Sigmoid colon (tissue), 7 donors: Measurements from ENCODE around the gene SH2B3. TPM values are rescaled to one million over a fixed set of nuclear protein-coding genes. Genes with fewer than 3 reads are reported as not detected.

Experiments
- DNase-seq: peaks from one replicate; pipeline ENCODE4 v3.0.0-alpha.2; 2019
- H3K27ac ChIP-seq, 4 donors: fragments of 200-600 bp; sonication (generic); one replicate each; pipeline ENCODE4 v1.5.1; 2016 to 2019; ENCODE audit warnings: mild to moderate bottlenecking in 1 of 4
- H3K27me3 ChIP-seq, 3 donors: fragments of 200-600 bp; sonication (generic); one replicate each; pipeline ENCODE4 v1.5.1; 2019; ENCODE audit warnings: mild to moderate bottlenecking in 1 of 3
- H3K36me3 ChIP-seq, 4 donors: fragments of 200-600 bp; sonication (generic); one replicate each; pipeline ENCODE4 v1.5.1; 2016 to 2019
- H3K4me1 ChIP-seq, 4 donors: fragments of 200-600 bp; sonication (generic); one replicate each; pipeline ENCODE4 v1.5.1; 2017 to 2019
- H3K4me3 ChIP-seq, 4 donors: fragments of 200-600 bp; sonication (generic); one replicate each; pipeline ENCODE4 v1.5.1; 2017 to 2019; ENCODE audit warnings: mild to moderate bottlenecking in 2 of 4, moderate library complexity in 1 of 4
- H3K9me3 ChIP-seq, 4 donors: fragments of 200-600 bp in 3 of 4; sonication (generic) in 3 of 4; one replicate each; pipeline versions ENCODE4 v1.5.1 to v1.6.1; 2013 to 2019
- CTCF ChIP-seq, 4 experiments: fragments of 450-650 bp in 3 of 4; fragments of 200-600 bp in 1 of 4; IDR thresholded peaks; one replicate each; pipeline ENCODE4 v1.5.1; 2016 to 2019; ENCODE audit warnings: antibody characterized with exemption in 4 of 4, mild to moderate bottlenecking in 3 of 4, moderate library complexity in 2 of 4
- EP300 ChIP-seq, 4 donors: sonication (generic); formaldehyde crosslinking; IDR thresholded peaks; one replicate each; pipeline ENCODE4 v1.6.1; 2017; ENCODE audit warnings: antibody characterized with exemption in 4 of 4
- POLR2A ChIP-seq, 2 donors: fragments of 450-650 bp; IDR thresholded peaks; one replicate each; pipeline ENCODE4 v1.6.1; 2016; ENCODE audit warnings: antibody characterized with exemption in 2 of 2, mild to moderate bottlenecking in 2 of 2, moderate library complexity in 2 of 2
- POLR2AphosphoS5 ChIP-seq, 4 donors: sonication (generic); formaldehyde crosslinking; IDR thresholded peaks; one replicate each; pipeline ENCODE4 v1.6.1; 2017; ENCODE audit warnings: antibody characterized with exemption in 4 of 4
- WGBS, 2 donors: extraction: QIAGEN DNeasy Blood & Tissue Kit; methylation state at CpG; one replicate each; pipeline ENCODE4 v1.1.7; 2013; 5-methylcytosine and 5-hydroxymethylcytosine counted together
- intact Hi-C: fragments of 100-400 bp; cut with DNase I; formaldehyde crosslinking; loops from one replicate; pipeline ENCODE4 v1.15.1; 2023
- polyA plus RNA-seq, 3 donors: library from polyadenylated mRNA; stranded (reverse); fragments of 200-250 nt; gene quantifications; one replicate each; pipeline ENCODE4 v1.2.3, GENCODE V29; 2013
- total RNA-seq, 4 donors: library from RNA; depleted of rRNA; stranded (reverse); fragments of >200 nt; gene quantifications; one replicate each; pipeline ENCODE4 v1.1.0, GENCODE V29; 2016
- donor health status: healthy with polysubstance abuse.
- donor health status: Bipolar disorder and iron deficiency.
- donor health status: healthy.

SH2B3 gene
- total and polyA plus RNA-seq, 7 donors, result 10.4 to 32.5 (median 14.1) TPM

DNA sequence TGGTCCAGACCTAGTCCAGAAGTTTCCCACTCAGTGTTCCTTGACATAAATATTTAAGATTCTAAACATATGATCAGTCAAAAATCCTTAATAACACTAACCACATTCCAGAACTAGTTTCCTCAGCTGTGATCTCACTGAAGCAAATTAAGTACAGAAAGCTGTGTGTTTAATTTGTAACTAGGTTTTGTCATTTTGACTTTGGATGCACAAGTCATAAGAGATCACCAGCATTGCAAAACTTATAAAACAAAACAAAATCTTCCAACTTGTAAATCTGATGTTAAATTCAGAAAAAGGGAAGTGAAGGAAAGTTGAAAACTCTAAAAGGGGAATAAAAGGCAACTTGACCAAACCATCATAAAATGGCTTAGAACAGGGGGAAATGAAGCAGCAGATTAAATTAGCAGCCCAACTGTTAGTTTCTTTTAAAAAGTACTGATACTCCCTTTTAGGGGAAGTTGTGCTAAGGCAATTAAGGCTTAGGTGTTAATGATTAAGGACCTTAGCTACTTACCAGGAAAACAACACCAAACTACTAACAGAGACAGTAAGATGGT lies 56.6 kb downstream of the SH2B3 start:
- no peak for DNase-seq
- TF ChIP-seq POLR2A (IDR thresholded peaks at IDR 0.05) (no peak), EP300 (IDR thresholded peaks at IDR 0.05) (no peak), POLR2AphosphoS5 (IDR thresholded peaks at IDR 0.05) (no peak), CTCF (IDR thresholded peaks at IDR 0.05) (no peak)
- H3K9me3 ChIP-seq, result no peaks in the 10 kb centered on the region
- peaks cover 0 to 33% (median 18%) of the 10 kb centered on the region in 4 donors for H3K4me1 ChIP-seq
- no peaks in the 10 kb centered on the region for H3K27me3 ChIP-seq
- intact Hi-C loops, result no loop called here
- no peak overlapping the region for H3K4me3 ChIP-seq
- peaks cover 0 to 36% (median 6%) of the 10 kb centered on the region in 4 donors for H3K36me3 ChIP-seq
- peak overlapping the region in 1 of 4 donors; percentile 11 for H3K27ac ChIP-seq

GRCh38 chr12:111467092-111467856 lies 61.6 kb downstream of the SH2B3 start:
- Histone ChIP-seq H3K27ac (peak overlapping the region in 3 of 4 donors; percentile 21 to 29 (median 21)), H3K36me3 (peaks cover 0 to 42% (median 8%) of the 10 kb centered on the region in 4 donors), H3K4me1 (peaks cover 0 to 13% (median 10%) of the 10 kb centered on the region in 4 donors), H3K4me3 (no peak overlapping the region), H3K9me3 (no peaks in the 10 kb centered on the region), H3K27me3 (no peaks in the 10 kb centered on the region)
- no peak for DNase-seq
- intact Hi-C loops, result no loop called here
- TF ChIP-seq CTCF (IDR thresholded peaks at IDR 0.05), result no peak
- TF ChIP-seq POLR2A (IDR thresholded peaks at IDR 0.05), result no peak
- TF ChIP-seq EP300 (IDR thresholded peaks at IDR 0.05), result no peak
- 72 to 82% methylated on average over 3 of the region's 3 CpGs for WGBS, 2 donors

DNA sequence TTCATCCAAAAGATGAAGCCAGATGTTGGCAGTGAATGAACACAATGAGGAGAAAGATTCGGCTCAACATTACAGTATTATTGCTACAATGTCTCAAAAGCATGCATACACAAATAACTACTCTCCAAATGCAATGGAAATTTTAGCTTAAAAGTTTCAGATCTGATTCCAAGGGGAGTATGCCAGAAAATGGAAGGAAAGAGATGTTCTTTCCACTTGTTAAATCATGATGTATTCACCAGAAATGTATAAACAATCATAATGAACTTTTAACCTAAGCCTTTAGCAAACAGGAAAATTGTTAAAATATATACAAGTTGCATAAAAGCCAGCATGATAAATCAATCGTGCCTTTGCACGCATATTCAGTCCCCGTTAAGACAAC lies 62.1 kb downstream of the SH2B3 start:
- no peak for DNase-seq
- H3K27ac ChIP-seq, result peak overlapping the region in 3 of 4 donors; percentile 21 to 29 (median 21)
- H3K36me3 ChIP-seq, result peaks cover 0 to 48% (median 8%) of the 10 kb centered on the region in 4 donors
- peaks cover 0 to 9% (median 7%) of the 10 kb centered on the region in 4 donors for H3K4me1 ChIP-seq
- TF ChIP-seq EP300 (IDR thresholded peaks at IDR 0.05), result no peak
- TF ChIP-seq CTCF (IDR thresholded peaks at IDR 0.05), result no peak
- TF ChIP-seq POLR2AphosphoS5 (IDR thresholded peaks at IDR 0.05), result peak in 1 of 4 donors; percentile 8
- TF ChIP-seq POLR2A (IDR thresholded peaks at IDR 0.05), result no peak
- intact Hi-C loops, result no loop called here
- WGBS, 2 donors, result 73 to 82% methylated on average over 4 of the region's 4 CpGs
- no peaks in the 10 kb centered on the region for H3K9me3 ChIP-seq
- no peak overlapping the region for H3K4me3 ChIP-seq
- H3K27me3 ChIP-seq, result no peaks in the 10 kb centered on the region

- no peak for DNase-seq
- no peak overlapping the region for H3K4me3 ChIP-seq
- peaks cover 0 to 50% (median 10%) of the 10 kb centered on the region in 4 donors for H3K36me3 ChIP-seq
- 83 to 85% methylated on average over 2 of the region's 2 CpGs for WGBS, 2 donors
- H3K4me1 ChIP-seq, result peaks cover 0 to 9% (median 7%) of the 10 kb centered on the region in 4 donors
- TF ChIP-seq POLR2AphosphoS5 (IDR thresholded peaks at IDR 0.05) (no peak), POLR2A (IDR thresholded peaks at IDR 0.05) (no peak), EP300 (IDR thresholded peaks at IDR 0.05) (no peak), CTCF (IDR thresholded peaks at IDR 0.05) (no peak)
- no peaks in the 10 kb centered on the region for H3K9me3 ChIP-seq
- intact Hi-C loops, result no loop called here
- no peaks in the 10 kb centered on the region for H3K27me3 ChIP-seq
- no peak overlapping the region for H3K27ac ChIP-seq
Measured at GRCh38 chr12:111469401-111469800, 63.7 kb downstream of the SH2B3 start.
